Measurements from ENCODE around the gene HDAC2. TPM values are rescaled to one million over a fixed set of nuclear protein-coding genes. Genes with fewer than 3 reads are reported as not detected.

Gene HDAC2
- total and polyA plus RNA-seq, 2 donors (not counting 1 experiment from before 2014, with no cell fraction given), result 30.8 to 58.3 TPM

- no peak overlapping the region for H3K4me2 ChIP-seq (replicated peaks; ENCODE audit: low read depth, low read length, poor library complexity, severe bottlenecking)
Observed at GRCh38 chr6:113976806-113977205, 5.9 kb upstream of the HDAC2 start.

More at GRCh38 chr6:113976806-113977205, 5.9 kb upstream of the HDAC2 start:
- ChIA-PET CTCF (interaction anchor here (0.6 kb wide), 1 partner anchor 1831 kb away, joined by 4 read pairs; no protein-coding TSS in a partner anchor), POLR2A (no interaction called here)
- WGBS (ENCODE audit: insufficient coverage), result no CpG with 5 or more reads among the region's 2 CpGs
- Histone ChIP-seq H3K9ac (ENCODE audit: low read length) (no peak overlapping the region), H3K9me3 (ENCODE audit: control extremely low read depth in 1 of 3, control insufficient read depth in 2 of 3, insufficient read depth in 1 of 3, low read length in 2 of 3) (no peaks in the 10 kb centered on the region), H3K4me1 (ENCODE audit: control insufficient read depth in 2 of 2, insufficient read depth in 2 of 2, low read length in 2 of 2) (peaks cover 11 to 18% of the 10 kb centered on the region in 2 donors), H3K36me3 (replicated peaks in 1 of 2; ENCODE audit: control extremely low read depth in 1 of 2, control insufficient read depth in 1 of 2, extremely low read depth in 1 of 2, insufficient read depth in 2 of 2, low read length in 1 of 2) (no peaks in the 10 kb centered on the region), H2AFZ (ENCODE audit: insufficient read depth, low read depth, low read length, poor library complexity, severe bottlenecking) (no peak overlapping the region), H3K27ac (ENCODE audit: low read length in 2 of 2) (no peak overlapping the region), H3K79me2 (ENCODE audit: control insufficient read depth, insufficient read depth, low read length) (no peaks in the 10 kb centered on the region), H3K4me3 (ENCODE audit: control extremely low read depth in 1 of 5, extremely low read depth in 1 of 5, insufficient read depth in 1 of 5, low read depth in 2 of 5, low read length in 4 of 5) (no peak overlapping the region), H3K27me3 (replicated peaks in 1 of 4; ENCODE audit: control extremely low read depth in 1 of 4, control insufficient read depth in 3 of 4, insufficient read depth in 4 of 4, low read length in 3 of 4) (no peaks in the 10 kb centered on the region), H4K20me1 (ENCODE audit: control insufficient read depth, insufficient read depth, low read length, poor library complexity, severe bottlenecking) (no peaks in the 10 kb centered on the region)
- peaks cover 19% of the 10 kb centered on the region for H3K4me1 Mint-ChIP-seq
- no peaks in the 10 kb centered on the region for H3K9me3 Mint-ChIP-seq (ENCODE audit: insufficient read depth)
- H3K27ac Mint-ChIP-seq, result no peak overlapping the region
- DNase-seq (no peak), ATAC-seq (ENCODE audit: low read depth) (no peak)
- TF ChIP-seq CTCF (IDR thresholded peaks at IDR 0.05), result no peak
- TF ChIP-seq EZH2 (IDR thresholded peaks at IDR 0.05; ENCODE audit: borderline replicate concordance, insufficient read depth, low read depth, low read length, poor library complexity, severe bottlenecking), result no peak
- H3K4me3 Mint-ChIP-seq, result no peak overlapping the region
- intact Hi-C loops (cut with micrococcal nuclease), result no loop called here
- no peaks in the 10 kb centered on the region for H3K27me3 Mint-ChIP-seq
